GM11168 (cell line): Measurements from ENCODE around the gene TGFBR3.

Experiments
- in situ Hi-C: fragments of 300-500 bp; cut with MboI; formaldehyde crosslinking; loops from one replicate; pipeline ENCODE4 v1.12.0; 2022; ENCODE audit warnings: low sequenced_read_pairs; ENCODE audit not compliant: unreplicated experiment

Gene TGFBR3

DNA sequence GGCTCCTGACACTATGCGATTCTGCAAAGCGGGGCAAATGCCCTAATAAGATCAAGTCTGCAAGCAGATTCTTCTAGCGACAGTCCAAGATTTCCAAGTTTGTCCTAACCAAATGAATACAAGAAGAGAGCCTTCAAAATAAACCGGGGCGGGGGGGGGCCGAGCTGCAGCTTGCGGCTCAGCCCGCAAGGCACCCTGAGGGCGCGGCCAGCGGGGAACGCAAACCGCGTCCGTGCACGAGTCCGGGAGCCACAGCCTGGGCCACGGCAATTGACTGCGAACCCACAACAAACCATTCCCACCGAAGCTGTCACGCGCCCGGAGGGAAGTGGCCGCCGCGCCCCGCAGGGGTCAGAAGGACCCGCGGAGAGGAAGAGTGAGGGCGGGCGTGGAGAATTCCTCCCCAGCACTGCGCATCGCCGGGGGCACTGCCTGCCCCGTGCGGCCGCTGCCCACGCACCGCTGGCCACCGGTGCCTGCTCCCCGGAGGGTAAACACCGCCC is 687 bp downstream of the TGFBR3 start:
- in situ Hi-C loops = no loop called here

DNA sequence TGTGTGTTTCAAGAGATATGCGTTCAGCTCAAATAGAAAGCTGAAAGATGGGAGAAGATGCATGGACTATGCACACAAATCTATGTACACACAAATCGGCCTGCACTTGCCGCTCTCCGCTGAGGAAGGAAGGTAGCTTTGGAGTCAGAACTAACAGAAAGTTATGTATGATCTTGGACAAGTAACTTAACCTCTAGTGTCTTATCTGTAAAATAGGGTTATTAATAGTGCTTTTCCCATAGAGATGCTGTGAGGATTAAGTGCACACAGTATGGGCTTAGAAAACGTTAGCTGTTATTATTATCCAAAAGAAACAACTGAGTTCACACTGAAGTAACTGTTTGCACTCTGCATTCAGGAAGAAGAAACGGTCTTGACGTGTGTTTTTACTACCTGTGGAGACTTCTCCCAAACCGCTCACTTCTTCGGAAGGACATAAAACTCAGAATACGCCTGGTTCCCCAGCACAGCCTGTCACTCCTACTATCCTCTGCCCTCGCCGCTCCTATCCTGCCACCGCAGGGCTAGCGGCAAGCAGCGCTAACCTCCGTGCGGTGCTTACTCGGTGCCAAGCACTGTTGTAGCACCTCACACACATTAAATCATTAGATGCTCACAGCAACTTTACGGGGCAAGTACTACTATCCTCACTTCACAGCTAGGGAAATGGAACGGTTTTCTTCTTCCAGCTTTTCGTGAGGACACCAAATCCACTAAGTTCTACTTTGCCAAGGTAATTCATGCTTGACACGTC is 1.3 kb downstream of the TGFBR3 start:
- in situ Hi-C loops = no loop called here

DNA sequence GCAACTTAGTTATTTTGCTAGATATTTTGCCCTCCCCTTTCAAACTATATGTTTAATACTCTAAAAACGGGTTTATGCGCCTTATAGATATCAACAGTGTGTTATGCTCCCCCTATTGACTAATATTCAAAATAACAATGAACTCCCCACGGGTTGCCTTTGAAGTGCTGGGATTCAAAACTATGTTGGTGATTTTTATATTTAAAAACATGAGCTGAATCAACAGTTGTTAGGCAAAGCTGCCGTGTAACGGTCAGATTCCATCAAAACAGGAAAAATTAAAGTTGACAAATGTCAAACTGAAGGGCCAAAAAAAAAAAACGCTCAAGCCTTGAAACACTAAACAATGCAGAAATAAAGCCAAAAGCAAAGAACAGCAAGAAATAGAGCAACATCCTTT is 2.5 kb downstream of the TGFBR3 start:
- in situ Hi-C loops = no loop called here

DNA sequence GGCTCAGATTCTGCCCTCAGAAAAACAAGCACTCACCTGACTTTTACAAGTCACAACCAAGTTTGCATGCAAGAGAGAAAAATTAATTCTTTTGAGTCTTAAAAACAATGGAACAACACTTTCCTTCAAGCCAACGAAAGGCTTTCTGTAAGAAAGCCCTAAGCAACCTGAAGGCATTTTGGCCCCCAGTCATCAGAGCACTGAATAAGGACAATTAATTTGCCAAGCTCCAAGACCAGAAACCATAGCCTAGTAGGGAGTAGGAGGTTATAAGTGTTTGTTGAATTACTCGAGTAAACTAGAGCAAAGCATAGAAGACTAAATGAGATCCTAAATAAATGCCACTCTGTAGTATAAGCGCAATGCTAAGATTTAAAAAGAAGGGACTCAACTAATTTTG is 4.7 kb downstream of the TGFBR3 start:
- in situ Hi-C loops = no loop called here

DNA sequence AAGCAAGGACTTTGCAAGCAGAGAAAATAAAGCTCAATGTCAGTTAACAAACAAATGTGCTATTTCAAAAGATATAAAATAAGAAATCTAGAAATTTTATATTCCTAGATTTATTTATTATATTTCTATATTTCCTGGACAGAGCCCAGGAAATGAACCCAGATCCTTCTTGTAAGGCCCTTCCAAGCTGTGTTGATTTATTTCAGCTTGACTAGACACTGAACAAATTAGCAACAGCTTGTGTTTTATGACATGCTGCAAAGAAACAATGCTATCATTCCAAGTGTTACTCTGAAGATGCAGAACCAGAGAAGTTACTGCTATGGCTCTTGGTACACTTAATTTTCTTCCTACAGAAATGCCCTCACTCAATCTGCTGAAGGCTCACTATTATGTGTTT is 6.2 kb downstream of the TGFBR3 start:
- in situ Hi-C loops = no loop called here

DNA sequence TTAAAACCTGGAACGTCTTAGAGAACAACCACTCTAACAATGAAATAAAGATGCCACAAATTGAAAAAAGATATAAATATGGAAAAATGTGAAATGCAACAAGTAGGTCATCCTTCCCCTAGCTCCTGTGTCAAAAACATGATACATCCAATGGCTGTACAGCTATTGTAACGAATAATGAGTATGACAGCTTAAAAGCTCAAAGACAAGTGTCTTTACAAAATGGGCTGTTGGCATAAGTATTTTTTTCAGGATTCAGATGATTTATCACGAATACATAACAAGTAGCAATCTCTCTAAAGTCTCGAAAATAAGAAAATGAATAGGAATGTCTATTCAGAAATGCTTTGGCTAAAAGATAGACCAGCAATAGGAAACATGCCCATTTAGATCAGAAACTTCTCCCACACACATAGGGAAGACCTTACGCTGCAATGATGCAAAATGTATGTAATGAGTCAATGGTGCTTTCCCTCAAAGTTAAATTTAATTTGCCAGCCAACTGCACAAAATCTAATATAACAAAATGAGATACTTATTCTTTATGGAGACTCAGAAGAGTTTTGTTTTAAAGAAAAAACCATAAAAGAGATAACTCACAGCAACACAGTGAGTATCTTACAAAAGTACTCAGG is 8.3 kb downstream of the TGFBR3 start:
- in situ Hi-C loops = no loop called here

DNA sequence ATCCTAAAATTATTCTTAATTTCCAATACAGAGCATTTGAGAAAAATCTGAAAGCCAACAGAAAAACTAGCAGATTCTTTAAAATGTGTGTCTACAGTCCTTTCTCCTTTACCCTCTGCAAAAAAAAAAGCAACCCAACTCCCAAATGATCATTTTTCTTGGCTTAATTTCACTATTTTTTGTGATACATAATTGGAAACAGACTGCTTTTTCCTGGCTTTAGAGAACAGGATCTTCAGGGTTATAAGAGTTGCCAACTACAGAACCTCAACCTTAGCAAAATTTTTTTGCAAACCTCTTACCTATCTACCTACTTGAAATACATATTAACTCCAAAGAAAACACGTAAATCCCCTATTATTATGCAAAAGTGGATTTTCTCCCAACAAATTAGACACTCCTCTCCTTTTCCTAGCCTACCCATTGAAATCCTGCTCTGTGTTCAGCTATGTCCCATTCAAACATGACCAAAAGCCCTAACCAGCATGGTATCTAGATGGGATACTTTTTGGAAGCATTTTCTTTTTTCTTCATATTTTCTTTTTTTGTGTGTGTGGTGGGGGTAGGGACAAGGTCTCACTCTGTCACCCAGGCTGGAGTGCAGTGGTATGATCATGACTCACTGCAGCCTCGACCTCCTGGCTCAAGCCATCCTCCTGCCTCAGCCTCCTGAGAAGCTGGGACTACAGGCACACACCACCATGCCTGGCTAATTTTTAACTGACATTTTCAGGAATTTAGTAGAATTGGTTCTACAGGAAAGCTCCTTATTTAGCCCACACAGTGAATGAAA is 9.0 kb downstream of the TGFBR3 start:
- in situ Hi-C loops = no loop called here

DNA sequence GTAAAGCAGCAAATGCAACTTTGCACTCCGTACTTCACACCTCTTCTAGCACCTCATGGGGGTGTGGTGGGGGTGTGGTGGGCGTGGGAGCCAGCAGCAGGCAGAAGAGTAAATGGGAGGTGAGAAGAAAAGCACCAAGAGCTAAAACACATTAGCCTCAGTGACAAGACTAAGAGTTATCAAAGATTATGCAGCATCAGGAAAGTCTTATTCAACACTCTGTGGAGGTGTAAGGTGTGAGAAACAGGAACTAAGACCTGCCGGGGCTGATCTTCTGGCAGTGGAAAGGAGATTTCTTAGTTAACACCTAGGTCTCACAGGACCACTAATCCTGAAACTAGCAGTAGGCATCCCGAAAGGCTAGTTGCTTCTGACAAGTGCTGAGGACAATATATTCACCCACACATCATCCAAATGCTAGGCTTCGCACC is 9.9 kb downstream of the TGFBR3 start:
- in situ Hi-C loops = no loop called here

DNA sequence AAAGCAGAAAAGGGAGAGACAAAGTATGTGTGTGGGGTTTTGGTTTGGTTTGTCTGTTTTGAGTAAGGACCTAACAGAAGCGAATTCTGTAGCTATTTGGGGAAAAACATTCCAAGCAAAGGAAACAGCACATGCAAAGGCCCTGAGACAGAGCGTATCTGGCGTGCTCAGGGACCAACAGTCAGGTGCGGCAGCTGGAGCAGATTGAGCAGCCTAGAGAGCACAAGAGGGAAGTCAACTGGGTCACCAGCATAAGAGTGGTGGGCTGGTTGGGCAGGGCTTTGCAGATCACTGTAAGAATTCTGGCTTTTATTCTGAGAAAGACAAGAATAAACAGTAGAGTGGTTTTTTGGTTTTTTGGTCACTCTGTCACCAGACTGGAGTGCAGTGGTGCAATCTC is 11.8 kb downstream of the TGFBR3 start:
- in situ Hi-C loops = no loop called here

DNA sequence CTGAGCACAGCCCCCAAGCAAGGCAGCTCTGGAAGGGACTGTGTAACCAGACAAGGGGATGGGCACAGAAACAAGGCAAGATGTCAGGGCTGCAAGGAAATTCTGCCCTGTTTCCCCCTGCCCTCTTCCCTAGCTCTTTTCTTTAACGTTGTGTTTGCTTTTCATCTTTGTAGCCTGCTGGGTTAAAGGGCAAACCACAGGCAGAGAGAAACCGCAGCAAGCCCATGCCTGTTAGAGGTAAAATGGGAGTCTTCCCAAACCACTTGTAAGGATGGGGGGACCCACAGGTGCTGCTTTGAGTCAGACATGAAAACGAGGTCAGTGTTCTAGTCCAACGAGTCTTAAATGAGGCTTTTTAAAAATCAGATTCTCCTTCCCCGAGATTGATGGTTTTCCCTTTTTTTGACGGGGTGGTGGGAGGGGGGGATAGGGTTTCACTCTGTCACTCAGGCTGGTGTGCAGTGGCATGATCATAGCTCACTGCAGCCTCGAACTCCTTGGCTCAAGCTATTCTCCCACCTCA is 13.3 kb downstream of the TGFBR3 start:
- in situ Hi-C loops = no loop called here

DNA sequence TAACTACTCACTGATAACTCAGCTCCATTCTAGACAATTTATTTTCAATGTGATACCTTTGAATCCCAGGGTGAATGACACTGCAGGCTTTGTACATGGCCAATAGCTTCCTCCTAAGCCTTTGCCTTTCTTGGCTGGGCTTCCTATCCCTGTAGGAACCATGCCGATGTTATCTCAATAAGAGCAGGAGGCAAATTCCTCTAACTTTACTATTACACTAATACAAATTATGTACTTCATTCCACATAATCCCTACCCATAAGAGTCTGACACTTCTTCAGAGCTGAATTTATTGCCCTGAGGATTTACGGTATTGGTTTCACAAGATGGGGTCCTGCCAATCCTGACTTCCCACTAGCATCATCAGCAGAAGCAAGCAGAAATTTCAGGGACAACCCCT is 14.0 kb downstream of the TGFBR3 start:
- in situ Hi-C loops = no loop called here

DNA sequence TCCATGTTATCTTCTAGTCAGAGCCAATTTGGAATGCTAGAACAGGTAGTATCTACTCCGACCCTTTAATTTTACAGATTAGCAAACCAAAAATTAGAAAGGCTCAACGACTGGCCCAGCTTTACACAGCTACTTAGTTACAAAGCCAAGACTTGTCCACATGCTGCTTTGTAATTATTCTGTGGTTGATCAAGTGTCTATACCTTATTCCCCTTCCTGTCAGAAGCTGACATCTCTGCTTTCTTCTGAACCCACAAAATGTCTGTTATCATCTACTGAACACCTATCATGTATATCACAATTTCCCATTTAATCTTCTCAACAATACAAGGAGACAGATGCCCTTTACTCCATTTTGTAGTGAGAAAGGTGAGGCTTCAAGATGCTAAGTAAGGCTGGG is 15.6 kb downstream of the TGFBR3 start:
- in situ Hi-C loops = no loop called here

DNA sequence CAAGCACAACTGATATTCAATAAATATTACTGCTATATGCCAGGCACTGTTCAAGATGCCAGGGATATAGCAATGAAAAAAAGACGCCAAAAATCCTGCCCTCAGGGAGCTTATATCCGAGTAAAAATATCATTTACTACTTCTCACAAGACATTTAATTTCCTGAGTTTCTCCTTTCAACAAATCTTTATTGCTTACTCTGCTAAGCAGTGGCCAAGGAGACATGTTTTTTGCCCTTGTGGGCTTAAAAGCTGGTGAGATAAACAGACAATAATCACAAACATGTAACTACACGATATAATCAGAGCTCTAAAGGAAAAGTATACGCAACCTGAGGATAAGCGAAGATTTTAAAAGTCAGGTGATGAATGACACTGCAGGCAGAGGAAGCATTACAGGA is 19.5 kb downstream of the TGFBR3 start:
- in situ Hi-C loops = no loop called here

DNA sequence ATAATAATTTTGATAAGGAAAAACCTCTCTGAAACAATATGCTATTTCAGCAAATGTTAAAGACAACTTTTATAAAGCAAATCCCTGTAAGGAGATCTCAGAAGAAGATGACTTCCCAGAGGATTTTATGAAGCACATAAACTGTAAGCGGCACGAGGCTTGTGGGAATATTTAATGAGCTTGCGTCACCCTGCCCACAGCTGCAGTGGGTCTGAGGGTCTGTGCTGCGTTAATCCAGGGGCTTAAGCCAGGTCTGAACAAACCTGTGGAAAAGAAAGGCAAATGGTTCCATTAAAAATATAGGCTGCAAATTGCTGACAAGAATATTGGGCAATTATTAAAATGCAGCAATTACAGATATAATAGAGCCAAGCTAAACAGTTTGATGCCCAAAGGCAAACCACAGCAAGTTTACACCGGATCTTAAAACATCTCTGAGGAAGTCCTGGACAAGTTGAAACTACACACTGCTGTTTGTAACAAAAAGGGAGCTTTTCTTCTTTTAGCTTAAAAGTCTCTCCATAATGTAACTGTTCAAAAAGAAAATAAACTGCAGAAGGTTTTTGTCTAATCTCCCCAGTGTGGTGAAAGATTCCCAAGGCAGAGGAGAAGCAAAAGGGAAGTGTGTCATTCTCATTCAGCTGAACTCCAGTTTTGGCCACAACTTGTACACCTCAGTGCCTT is 21.8 kb downstream of the TGFBR3 start:
- in situ Hi-C loops = no loop called here

DNA sequence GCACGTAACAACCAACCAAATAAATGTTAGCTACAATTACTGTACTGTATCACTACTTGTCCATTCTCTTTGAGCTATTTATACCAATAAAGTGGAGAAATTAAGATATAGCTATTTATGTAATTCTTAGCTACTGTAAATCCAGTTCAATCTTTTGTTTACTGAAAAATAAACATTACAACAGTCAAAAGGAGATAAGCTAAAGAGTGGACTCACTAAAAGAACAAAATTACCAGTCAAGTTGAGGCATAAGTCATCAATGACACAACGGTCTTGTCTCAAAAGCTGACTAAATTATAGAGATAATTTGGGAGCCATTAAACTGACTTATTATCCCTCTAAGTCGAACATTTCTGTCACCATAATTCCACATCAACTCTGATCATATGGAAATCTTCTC is 22.5 kb downstream of the TGFBR3 start:
- in situ Hi-C loops = no loop called here

DNA sequence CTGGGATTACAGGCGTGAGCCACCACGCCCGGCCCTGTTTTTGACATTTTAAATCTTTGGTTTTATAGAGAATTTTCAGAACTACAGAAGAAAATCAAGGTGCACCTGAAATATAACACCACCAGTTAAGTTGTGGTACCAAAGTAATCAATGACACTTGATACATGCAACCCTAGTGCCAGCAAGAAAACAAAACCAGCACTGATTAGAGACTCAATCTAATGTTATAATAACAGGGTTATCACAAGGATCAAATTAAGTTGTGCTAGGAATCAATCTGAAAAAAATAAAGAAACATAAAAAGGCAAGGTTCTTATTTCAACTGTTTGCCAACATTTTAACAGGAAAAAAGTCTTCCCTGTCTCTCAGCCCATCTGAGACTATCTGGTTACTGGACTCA is 23.8 kb downstream of the TGFBR3 start:
- in situ Hi-C loops = no loop called here

DNA sequence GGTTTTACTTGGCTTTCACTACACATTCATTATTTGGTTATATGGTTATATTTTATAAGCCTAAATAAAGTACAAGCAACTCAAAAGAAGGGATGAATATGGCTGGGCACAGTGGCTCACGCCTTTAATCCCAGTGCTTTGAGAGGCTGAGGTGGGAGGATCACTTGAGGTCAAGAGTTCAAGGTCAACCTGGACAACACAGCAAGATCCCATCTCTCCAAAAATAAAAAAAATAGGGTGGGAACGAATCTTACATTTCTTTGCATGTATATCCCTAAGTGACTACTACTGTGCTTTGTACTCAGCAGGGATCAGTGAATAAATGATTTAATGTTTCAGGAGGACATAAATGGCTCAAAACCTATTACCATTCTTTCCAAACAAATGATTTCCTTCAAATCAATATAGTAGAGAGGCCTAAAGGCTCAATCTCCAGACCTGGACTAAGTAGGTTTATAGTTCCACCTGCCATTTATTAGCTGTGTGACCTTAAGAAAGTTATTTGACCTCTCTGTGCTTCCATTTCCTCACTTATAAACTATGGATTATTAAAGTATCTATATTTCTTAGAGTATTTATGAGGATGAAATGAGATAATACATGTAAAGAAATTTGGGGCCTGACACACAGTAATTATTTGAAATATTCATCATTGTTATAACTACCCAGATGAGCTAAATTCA is 28.3 kb downstream of the TGFBR3 start:
- in situ Hi-C loops = no loop called here

DNA sequence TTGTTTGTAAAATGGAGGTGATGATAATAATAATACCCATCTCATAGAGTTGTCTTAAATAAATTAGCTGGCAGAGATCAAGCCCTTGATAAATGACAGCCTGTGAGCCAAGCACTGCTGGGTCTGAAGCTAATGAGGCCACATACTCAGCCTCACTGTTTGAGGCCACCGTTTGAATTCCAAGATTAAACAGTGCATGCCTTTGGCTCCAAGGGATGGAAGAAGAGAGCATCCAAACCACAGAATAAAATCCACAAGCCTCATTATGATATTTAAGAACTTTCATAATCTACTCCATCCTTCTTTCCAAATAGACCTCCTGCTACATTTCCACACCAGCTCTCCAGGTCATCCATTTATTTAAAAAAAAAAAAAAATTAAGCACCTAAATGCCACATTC is 29.0 kb downstream of the TGFBR3 start:
- in situ Hi-C loops = no loop called here

DNA sequence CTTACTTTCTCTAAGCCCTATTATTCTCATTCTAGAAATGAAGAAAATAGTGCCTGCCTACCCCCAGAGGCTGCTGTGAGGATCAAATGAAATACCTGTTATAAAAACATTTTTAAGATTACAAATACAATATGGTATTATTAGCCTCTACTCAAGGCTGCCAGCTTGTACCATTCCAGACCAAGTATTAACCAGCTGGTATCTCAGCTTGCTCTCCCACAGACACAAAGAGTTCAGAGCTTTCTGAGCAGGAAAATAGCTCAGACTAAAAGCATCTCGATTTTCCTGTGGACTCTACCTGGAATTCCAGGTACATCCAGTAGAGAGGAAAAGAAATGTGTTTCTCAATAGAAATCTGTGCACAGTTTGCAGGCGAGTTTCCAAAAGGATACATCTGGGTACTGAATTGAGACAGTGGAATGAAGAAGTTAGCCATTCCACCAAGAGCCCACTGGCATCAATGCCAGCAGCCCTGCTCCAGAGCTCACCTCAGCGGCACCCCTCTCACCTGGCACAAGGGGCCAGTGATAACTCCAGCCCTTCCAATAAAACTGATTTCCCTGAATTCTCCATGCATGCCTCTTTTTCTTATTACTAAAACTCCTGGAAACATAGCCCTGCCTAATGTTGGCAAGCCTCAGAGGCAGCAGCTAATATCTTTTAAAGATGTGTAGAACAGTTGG is 31.0 kb downstream of the TGFBR3 start:
- in situ Hi-C loops = no loop called here
